Motor neuron (in vitro differentiated cells): ENCODE data around the gene GP1BB. TPM values are rescaled to one million over a fixed set of nuclear protein-coding genes. Genes with fewer than 3 reads are reported as not detected.

Experiments used
- ATAC-seq, 8 experiments: fragments of 200-7000 bp; cut with Tn5 transposase; replicated peaks in 6 of 8; 2 replicates each; pipeline ENCODE4 v1.8.0; 2021; ENCODE audit warnings: mild to moderate bottlenecking in 8 of 8, moderate library complexity in 8 of 8
- H3K27ac ChIP-seq, 2 donors: fragments of 250-450 bp; sonication (Bioruptor Pico); 2 replicates each; pipeline ENCODE4 v1.9.0; 2021; ENCODE audit warnings: antibody characterized with exemption in 2 of 2, mild to moderate bottlenecking in 2 of 2, moderate library complexity in 1 of 2
- H3K4me1 ChIP-seq, 2 donors: fragments of 250-450 bp; sonication (Bioruptor Pico); replicated peaks in 1 of 2; 2 replicates each; pipeline ENCODE4 v1.6.1; 2021; ENCODE audit warnings: antibody characterized with exemption in 2 of 2, mild to moderate bottlenecking in 2 of 2, moderate library complexity in 1 of 2
- H3K4me3 ChIP-seq, 5 donors: fragments of 250-450 bp; sonication (Bioruptor Pico); 2 replicates each; pipeline ENCODE4 v1.9.0; 2021; ENCODE audit warnings: antibody characterized with exemption in 5 of 5, mild to moderate bottlenecking in 5 of 5, moderate library complexity in 4 of 5
- WGBS, 10 experiments: fragments of 450-650 bp; shearing (Covaris generic); methylation state at CpG; one replicate each; pipeline ENCODE4 v1.0.0; 2022; 5-methylcytosine and 5-hydroxymethylcytosine counted together
- in situ Hi-C, 9 experiments: fragments of 400-800 bp; cut with MboI; loops; one replicate each; pipeline ENCODE4 v1.15.0; 2021; ENCODE audit warnings: low sequenced_read_pairs in 9 of 9, low pct_unique_long_range_greater_than_20kb in 2 of 9; ENCODE audit not compliant: unreplicated experiment in 9 of 9
- total RNA-seq, 8 experiments: library from RNA; unstranded; fragments of 300-600 nt; gene quantifications; 2 replicates each; pipeline versions ENCODE4 v1.2.3 to v1.2.4, GENCODE V29; 2022

GP1BB gene
- total RNA-seq, 8 experiments from 2014 or later = 2.0 to 7.4 (median 3.5) TPM; not detected in 1

- ATAC-seq = no peak
- peaks cover 9 to 14% of the 10 kb centered on the region in 2 donors for H3K4me1 ChIP-seq
- 83 to 100% (median 100%) methylated on average over 1 to 2 of the region's 13 CpGs; no CpG with 5 or more reads in 6 of the 10 experiments for WGBS, 10 experiments
- in situ Hi-C loops = no loop called here
- no peak overlapping the region for H3K27ac ChIP-seq
- no peak overlapping the region for H3K4me3 ChIP-seq
Measured at GRCh38 chr22:19744350-19745006, 21.1 kb downstream of the GP1BB start.

GRCh38 chr22:19745155-19746101 is 22.1 kb downstream of the GP1BB start:
- 50 to 100% (median 93%) methylated on average over 1 to 4 of the region's 24 CpGs; no CpG with 5 or more reads in 6 of the 10 experiments for WGBS, 10 experiments
- in situ Hi-C loops = no loop called here

GRCh38 chr22:19746726-19747125 is 23.4 kb downstream of the GP1BB start:
- Histone ChIP-seq H3K4me3 (no peak overlapping the region), H3K27ac (no peak overlapping the region), H3K4me1 (peaks cover 9 to 14% of the 10 kb centered on the region in 2 donors)
- ATAC-seq = no peak
- 100% methylated on average over 1 to 3 of the region's 13 CpGs; no CpG with 5 or more reads in 8 of the 10 experiments for WGBS, 10 experiments
- in situ Hi-C loops = no loop called here

More at GRCh38 chr22:19745155-19746101, 22.1 kb downstream of the GP1BB start:
- Histone ChIP-seq H3K4me1 (peaks cover 9 to 14% of the 10 kb centered on the region in 2 donors), H3K4me3 (no peak overlapping the region), H3K27ac (peak overlapping the region in 1 of 2 donors; percentile 9)
- ATAC-seq = peak in 6 of 8 experiments; percentile 26 to 81 (median 77)

GRCh38 chr22:19747551-19747950 is 24.2 kb downstream of the GP1BB start:
- no peak for ATAC-seq
- H3K4me3 ChIP-seq = no peak overlapping the region
- H3K27ac ChIP-seq = no peak overlapping the region
- in situ Hi-C loops = no loop called here
- H3K4me1 ChIP-seq = peaks cover 9 to 14% of the 10 kb centered on the region in 2 donors
- 57% methylated on average over 2 of the region's 12 CpGs; no CpG with 5 or more reads in 9 of the 10 experiments for WGBS, 10 experiments

- ATAC-seq = no peak
Measured at GRCh38 chr22:19748139-19748538, 24.8 kb downstream of the GP1BB start.

GRCh38 chr22:19748991-19749664 is 25.8 kb downstream of the GP1BB start:
- 53 to 80% (median 66%) methylated on average over 1 to 8 of the region's 15 CpGs; no CpG with 5 or more reads in 4 of the 10 experiments for WGBS, 10 experiments
- H3K4me1 ChIP-seq = peaks cover 9 to 14% of the 10 kb centered on the region in 2 donors
- H3K27ac ChIP-seq = peak overlapping the region in 1 of 2 donors; percentile 29
- no peak overlapping the region for H3K4me3 ChIP-seq
- peak in 1 of 8 experiments; percentile 28 for ATAC-seq
- in situ Hi-C loops = no loop called here

More at GRCh38 chr22:19748139-19748538, 24.8 kb downstream of the GP1BB start:
- Histone ChIP-seq H3K27ac (no peak overlapping the region), H3K4me1 (peaks cover 9 to 14% of the 10 kb centered on the region in 2 donors), H3K4me3 (no peak overlapping the region)
- 42 to 100% (median 46%) methylated on average over 1 to 2 of the region's 4 CpGs; no CpG with 5 or more reads in 6 of the 10 experiments for WGBS, 10 experiments
- in situ Hi-C loops = no loop called here

- WGBS, 10 experiments = 100% methylated on average over 2 of the region's 12 CpGs; no CpG with 5 or more reads in 9 of the 10 experiments
- ATAC-seq = no peak
- Histone ChIP-seq H3K4me3 (no peak overlapping the region), H3K27ac (no peak overlapping the region), H3K4me1 (peaks cover 9 to 14% of the 10 kb centered on the region in 2 donors)
- in situ Hi-C loops = no loop called here
Measured at GRCh38 chr22:19749876-19750275, 26.5 kb downstream of the GP1BB start.

- 40 to 100% (median 84%) methylated on average over 1 to 5 of the region's 27 CpGs; no CpG with 5 or more reads in 6 of the 10 experiments for WGBS, 10 experiments
Measured at GRCh38 chr22:19750507-19751490, 27.5 kb downstream of the GP1BB start.

GRCh38 chr22:19751497-19752245 is 28.3 kb downstream of the GP1BB start:
- WGBS, 10 experiments = 50 to 100% (median 60%) methylated on average over 1 to 2 of the region's 14 CpGs; no CpG with 5 or more reads in 6 of the 10 experiments
- in situ Hi-C loops = no loop called here
- Histone ChIP-seq H3K27ac (peak overlapping the region in 1 of 2 donors; percentile 10), H3K4me3 (no peak overlapping the region), H3K4me1 (peaks cover 6 to 12% of the 10 kb centered on the region in 2 donors)
- ATAC-seq = no peak

More at GRCh38 chr22:19750507-19751490, 27.5 kb downstream of the GP1BB start:
- Histone ChIP-seq H3K4me1 (peaks cover 11 to 16% of the 10 kb centered on the region in 2 donors), H3K4me3 (no peak overlapping the region), H3K27ac (no peak overlapping the region)
- ATAC-seq = peak in 1 of 8 experiments; percentile 52
- in situ Hi-C loops = no loop called here

GRCh38 chr22:19753090-19753842 is 29.9 kb downstream of the GP1BB start:
- WGBS, 10 experiments = 57 to 80% (median 80%) methylated on average over 1 to 2 of the region's 10 CpGs; no CpG with 5 or more reads in 7 of the 10 experiments
- in situ Hi-C loops = no loop called here
- peaks cover 6 to 12% of the 10 kb centered on the region in 2 donors for H3K4me1 ChIP-seq
- no peak overlapping the region for H3K4me3 ChIP-seq
- ATAC-seq = no peak
- H3K27ac ChIP-seq = no peak overlapping the region
